Activated T-cell treated with anti-CD3 and anti-CD28 coated beads, Interleukin-2, amount 50 U/mL, for 72 hours (primary cell): ENCODE data around the gene FGF3. TPM values are rescaled to one million over a fixed set of nuclear protein-coding genes. Genes with fewer than 3 reads are reported as not detected.

Source experiments
- ATAC-seq, 2 donors: fragments of 150-1000 bp; cut with Tn5 transposase; replicated peaks in 1 of 2; 2 replicates each; pipeline ENCODE4 v1.10.0; 2021; ENCODE audit warnings: moderate library complexity in 2 of 2, mild to moderate bottlenecking in 1 of 2
- DNase-seq, 2 donors: peaks; one replicate each; pipeline ENCODE4 v3.0.0; 2021 to 2022; ENCODE audit warnings: mixed read lengths in 1 of 2
- H3K27ac Mint-ChIP-seq: one replicate; pipeline ENCODE4 v1.8.0; 2022; ENCODE audit warnings: mild to moderate bottlenecking, moderate library complexity, mixed read lengths
- H3K27me3 Mint-ChIP-seq: one replicate; pipeline ENCODE4 v1.8.0; 2022; ENCODE audit warnings: low read depth, mixed read lengths
- H3K36me3 Mint-ChIP-seq, 2 donors: one replicate each; pipeline ENCODE4 v1.8.0; 2022; ENCODE audit warnings: mixed read lengths in 2 of 2, mild to moderate bottlenecking in 1 of 2; ENCODE audit not compliant: insufficient read depth in 2 of 2
- H3K4me1 Mint-ChIP-seq: one replicate; pipeline ENCODE4 v1.8.0; 2022; ENCODE audit warnings: low read depth, mixed read lengths
- H3K4me3 Mint-ChIP-seq, 2 donors: one replicate each; pipeline ENCODE4 v1.8.0; 2022; ENCODE audit warnings: mild to moderate bottlenecking in 2 of 2, mixed read lengths in 2 of 2, moderate library complexity in 2 of 2
- H3K9me3 Mint-ChIP-seq, 2 donors: one replicate each; pipeline ENCODE4 v1.8.0; 2022; ENCODE audit warnings: mixed read lengths in 2 of 2
- total RNA-seq, 2 donors: library from RNA; stranded (reverse); gene quantifications; one replicate each; pipeline ENCODE4 v1.2.3, GENCODE V29; 2022

The FGF3 gene
- total RNA-seq, 2 donors from 2014 or later = not detected

GRCh38 chr11:69814411-69814810, 4.8 kb downstream of the FGF3 start:
- no peak for ATAC-seq
- Mint-ChIP-seq H3K36me3 (peaks cover 0 to 1% of the 10 kb centered on the region in 2 donors), H3K4me1 (no peaks in the 10 kb centered on the region), H3K27ac (no peak overlapping the region), H3K27me3 (peaks cover 16% of the 10 kb centered on the region), H3K9me3 (no peaks in the 10 kb centered on the region), H3K4me3 (no peak overlapping the region)
- DNase-seq = no peak

DNA sequence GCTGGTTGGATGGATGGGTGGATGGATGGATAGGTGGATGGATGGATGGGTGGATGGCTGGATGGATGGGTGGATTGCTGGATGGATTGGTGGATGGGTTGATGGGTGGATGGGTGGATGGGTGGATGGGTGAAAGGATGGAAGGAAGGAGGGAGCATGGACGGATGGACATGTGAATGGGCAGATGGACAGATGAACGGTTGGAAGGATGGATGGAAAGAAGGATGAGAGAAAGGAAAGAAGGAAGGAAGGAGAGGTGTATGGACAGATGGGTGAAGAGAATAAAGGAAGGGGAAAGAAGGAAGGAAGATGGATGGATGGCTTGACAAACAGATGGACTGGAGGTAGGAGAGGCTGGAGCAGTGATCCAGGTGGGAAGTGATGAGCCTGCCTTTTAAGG, 5.4 kb downstream of the FGF3 start:
- H3K27ac Mint-ChIP-seq = no peak overlapping the region
- DNase-seq (no peak), ATAC-seq (no peak)
- H3K9me3 Mint-ChIP-seq = no peaks in the 10 kb centered on the region
- no peaks in the 10 kb centered on the region for H3K4me1 Mint-ChIP-seq
- peaks cover 19% of the 10 kb centered on the region for H3K27me3 Mint-ChIP-seq
- H3K4me3 Mint-ChIP-seq = no peak overlapping the region
- H3K36me3 Mint-ChIP-seq = peaks cover 0 to 1% of the 10 kb centered on the region in 2 donors

- DNase-seq (no peak), ATAC-seq (no peak)
- peaks cover 0 to 1% of the 10 kb centered on the region in 2 donors for H3K36me3 Mint-ChIP-seq
- no peak overlapping the region for H3K4me3 Mint-ChIP-seq
- H3K4me1 Mint-ChIP-seq = no peaks in the 10 kb centered on the region
- H3K9me3 Mint-ChIP-seq = no peaks in the 10 kb centered on the region
- H3K27me3 Mint-ChIP-seq = peaks cover 19% of the 10 kb centered on the region
- no peak overlapping the region for H3K27ac Mint-ChIP-seq
These were observed 6.3 kb downstream of the FGF3 start for GRCh38 chr11:69812946-69813345.

GRCh38 chr11:69812256-69812655, 7.0 kb downstream of the FGF3 start:
- ATAC-seq (no peak), DNase-seq (no peak)
- H3K36me3 Mint-ChIP-seq = peaks cover 0 to 1% of the 10 kb centered on the region in 2 donors
- no peaks in the 10 kb centered on the region for H3K4me1 Mint-ChIP-seq
- H3K27ac Mint-ChIP-seq = no peak overlapping the region
- peaks cover 19% of the 10 kb centered on the region for H3K27me3 Mint-ChIP-seq
- no peak overlapping the region for H3K4me3 Mint-ChIP-seq
- no peaks in the 10 kb centered on the region for H3K9me3 Mint-ChIP-seq

GRCh38 chr11:69811431-69811830, 7.8 kb downstream of the FGF3 start:
- DNase-seq = no peak
- Mint-ChIP-seq H3K9me3 (no peaks in the 10 kb centered on the region), H3K4me3 (no peak overlapping the region), H3K36me3 (peaks cover 0 to 1% of the 10 kb centered on the region in 2 donors), H3K4me1 (no peaks in the 10 kb centered on the region), H3K27ac (no peak overlapping the region), H3K27me3 (peaks cover 19% of the 10 kb centered on the region)
- ATAC-seq = no peak

- H3K4me3 Mint-ChIP-seq = no peak overlapping the region
- H3K4me1 Mint-ChIP-seq = no peaks in the 10 kb centered on the region
- peaks cover 0 to 1% of the 10 kb centered on the region in 2 donors for H3K36me3 Mint-ChIP-seq
- H3K27me3 Mint-ChIP-seq = peaks cover 19% of the 10 kb centered on the region
- no peak for DNase-seq
- H3K9me3 Mint-ChIP-seq = no peaks in the 10 kb centered on the region
- ATAC-seq = no peak
- no peak overlapping the region for H3K27ac Mint-ChIP-seq
These were observed 8.7 kb downstream of the FGF3 start for GRCh38 chr11:69810289-69811118.

DNA sequence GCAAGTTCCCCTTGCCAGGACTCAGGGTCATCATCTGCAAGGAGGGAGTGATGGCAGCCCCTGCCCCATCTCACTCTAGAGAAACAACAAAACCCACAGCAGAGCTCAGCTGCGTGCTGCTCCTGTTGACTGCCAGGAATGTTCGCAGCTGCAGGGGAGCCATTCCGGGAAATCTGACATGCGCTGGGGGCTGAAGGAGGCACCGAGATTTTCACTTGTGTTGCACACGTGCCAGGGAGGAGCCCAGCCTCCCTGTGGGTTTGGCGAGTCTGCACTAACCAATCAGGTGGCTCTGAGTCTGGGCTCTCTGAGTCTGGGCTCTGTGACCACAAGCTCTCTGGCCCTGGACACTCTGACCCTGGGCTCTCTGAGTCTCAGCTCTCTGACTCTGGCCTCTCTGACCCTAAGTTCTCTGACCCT, 10.5 kb downstream of the FGF3 start:
- ATAC-seq = no peak
- peaks cover 12% of the 10 kb centered on the region for H3K27me3 Mint-ChIP-seq
- no peak overlapping the region for H3K4me3 Mint-ChIP-seq
- H3K9me3 Mint-ChIP-seq = no peaks in the 10 kb centered on the region
- no peak for DNase-seq
- H3K36me3 Mint-ChIP-seq = no peaks in the 10 kb centered on the region
- no peak overlapping the region for H3K27ac Mint-ChIP-seq
- H3K4me1 Mint-ChIP-seq = no peaks in the 10 kb centered on the region

GRCh38 chr11:69807106-69807815, 12.0 kb downstream of the FGF3 start:
- H3K4me1 Mint-ChIP-seq = no peaks in the 10 kb centered on the region
- H3K9me3 Mint-ChIP-seq = no peaks in the 10 kb centered on the region
- no peak for DNase-seq
- no peak overlapping the region for H3K4me3 Mint-ChIP-seq
- H3K36me3 Mint-ChIP-seq = no peaks in the 10 kb centered on the region
- no peak overlapping the region for H3K27ac Mint-ChIP-seq
- no peak for ATAC-seq
- peaks cover 7% of the 10 kb centered on the region for H3K27me3 Mint-ChIP-seq

- DNase-seq (no peak), ATAC-seq (no peak)
- Mint-ChIP-seq H3K36me3 (no peaks in the 10 kb centered on the region), H3K4me1 (no peaks in the 10 kb centered on the region), H3K9me3 (no peaks in the 10 kb centered on the region), H3K27me3 (peaks cover 7% of the 10 kb centered on the region), H3K27ac (no peak overlapping the region), H3K4me3 (no peak overlapping the region)
These were observed 14.3 kb downstream of the FGF3 start for GRCh38 chr11:69804769-69805508.

DNA sequence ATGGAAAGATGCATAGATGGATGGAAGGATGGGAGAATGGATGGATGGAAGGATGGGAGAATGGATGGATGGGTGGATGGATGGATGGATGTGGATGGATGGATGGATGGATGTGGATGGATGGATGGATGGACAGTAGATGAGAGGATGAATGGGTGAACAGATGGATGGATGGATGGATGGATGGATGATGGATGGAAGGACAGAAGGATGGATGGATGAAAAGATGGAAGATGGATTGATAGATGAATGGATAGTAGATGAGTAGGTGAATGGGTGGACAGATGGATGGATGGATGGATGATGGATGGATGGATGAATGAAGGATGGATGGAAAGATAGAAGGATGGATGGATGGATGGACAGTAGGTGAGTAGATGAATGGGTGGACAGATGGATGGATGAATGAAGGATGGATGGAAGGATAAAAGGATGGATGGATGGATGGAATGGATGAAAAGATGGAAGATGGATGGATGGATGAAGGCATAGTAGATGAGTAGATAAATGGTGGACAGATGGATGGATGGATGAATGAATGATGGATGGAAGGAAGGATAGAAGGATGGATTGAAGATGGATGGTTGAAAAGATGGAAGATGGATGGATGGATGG, 15.5 kb downstream of the FGF3 start:
- DNase-seq (no peak), ATAC-seq (no peak)
- no peaks in the 10 kb centered on the region for H3K4me1 Mint-ChIP-seq
- no peaks in the 10 kb centered on the region for H3K9me3 Mint-ChIP-seq
- H3K27me3 Mint-ChIP-seq = no peaks in the 10 kb centered on the region
- H3K36me3 Mint-ChIP-seq = no peaks in the 10 kb centered on the region
- H3K4me3 Mint-ChIP-seq = no peak overlapping the region
- no peak overlapping the region for H3K27ac Mint-ChIP-seq

DNA sequence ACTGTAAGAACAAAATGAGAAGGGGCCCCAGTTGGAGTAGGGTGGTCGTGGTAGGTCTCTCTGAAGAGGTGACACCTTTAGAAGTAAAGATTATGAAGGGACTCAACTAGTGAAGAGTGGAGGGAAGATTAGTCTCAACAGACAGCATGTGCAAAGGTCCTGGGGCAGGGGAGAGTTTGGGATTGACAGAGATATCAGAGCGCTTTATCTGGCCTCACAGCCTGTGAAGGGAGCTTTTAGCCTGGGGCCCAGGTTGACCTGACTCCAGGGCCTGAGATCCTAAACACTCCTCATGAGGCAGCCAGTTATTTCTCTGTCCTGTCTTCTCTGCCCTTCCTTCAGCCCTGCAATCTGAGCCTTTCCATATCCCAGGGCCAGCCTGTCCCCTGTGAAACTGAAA, 16.2 kb downstream of the FGF3 start:
- DNase-seq (no peak), ATAC-seq (no peak)
- Mint-ChIP-seq H3K36me3 (no peaks in the 10 kb centered on the region), H3K27ac (no peak overlapping the region), H3K4me3 (no peak overlapping the region), H3K4me1 (no peaks in the 10 kb centered on the region), H3K27me3 (no peaks in the 10 kb centered on the region), H3K9me3 (no peaks in the 10 kb centered on the region)

DNA sequence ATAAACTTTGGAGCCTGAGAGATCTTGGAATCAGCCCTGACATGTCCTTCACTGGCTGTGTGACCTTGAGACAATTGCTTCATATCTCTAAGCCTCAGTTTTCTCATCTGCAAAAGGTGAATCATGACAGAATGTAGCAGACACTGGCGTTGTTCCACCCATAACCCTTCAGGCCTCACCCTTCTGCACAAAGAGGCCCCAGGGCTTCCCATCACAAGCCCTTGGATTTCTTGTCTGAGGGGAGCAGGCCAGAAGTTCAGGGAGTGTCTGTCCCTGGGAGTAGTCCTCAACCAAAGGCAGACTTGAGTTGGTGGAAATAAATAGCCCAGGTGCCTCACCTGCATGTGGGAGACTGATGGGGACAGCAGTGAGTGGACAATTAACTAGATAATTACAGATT, 16.6 kb downstream of the FGF3 start:
- ATAC-seq (no peak), DNase-seq (no peak)
- Mint-ChIP-seq H3K4me1 (no peaks in the 10 kb centered on the region), H3K27ac (no peak overlapping the region), H3K4me3 (no peak overlapping the region), H3K27me3 (no peaks in the 10 kb centered on the region), H3K36me3 (no peaks in the 10 kb centered on the region), H3K9me3 (no peaks in the 10 kb centered on the region)
